HCT116 (cell line): ENCODE measurements around the gene ETDC. TPM values are rescaled to one million over a fixed set of nuclear protein-coding genes. Genes with fewer than 3 reads are reported as not detected.
"Not testable (repeated sequence)": the region's sequence is repeated elsewhere in the genome, so short reads cannot be mapped to it uniquely, and the experiment has no call there.

Experiments
- ATAC-seq: fragments of 200-7000 bp; cut with Tn5 transposase; 2 replicates; pipeline ENCODE4 v1.9.1; 2020; ENCODE audit warnings: mild to moderate bottlenecking, moderate library complexity
- BruUV-seq: library from RNA; stranded (reverse); fragments of 400-500 nt; replicated peaks from 2 replicates; lab custom pipeline; 2021; lab: Mats Ljungman, UMichigan
- CTCF ChIA-PET: fragments of 300-600 bp; sonication (Branson Sonifier 250); formaldehyde crosslinking; loops from one replicate; lab custom pipeline; 2021; ENCODE audit warnings: antibody characterized with exemption; lab: Charles Lee
- POLR2A ChIA-PET: fragments of 300-600, 350-600 bp; sonication (Branson Sonifier 250); formaldehyde crosslinking; loops from one replicate; lab custom pipeline; 2021; ENCODE audit warnings: antibody characterized with exemption; lab: Charles Lee
- RAD21 ChIA-PET, 2 experiments: fragments of 300-600 bp; sonication (Branson Sonifier 250); formaldehyde crosslinking; loops; one replicate each; lab custom pipeline; 2023; ENCODE audit warnings: low total read pairs in 2 of 2; ENCODE audit not compliant: uncharacterized antibody in 2 of 2, unreplicated experiment in 2 of 2, low non-redundant PET in 1 of 2; lab: Charles Lee
- DNase-seq: peaks from one replicate; pipeline ENCODE4 v3.0.0-alpha.2; 2010; ENCODE audit warnings: low read depth, low spot score
- H2AFZ ChIP-seq: fragments of 200-600 bp; shearing (Covaris generic), sonication (generic); 2 replicates; pipeline ENCODE4 v1.6.1; 2017; ENCODE audit warnings: low read depth, mixed run types, mixed read lengths, antibody characterized with exemption, low read length; ENCODE audit not compliant: poor library complexity, severe bottlenecking
- H3K27ac ChIP-seq: 2 replicates; pipeline ENCODE4 v1.5.1; 2012; ENCODE audit warnings: low read depth, low read length
- H3K27me3 ChIP-seq: fragments of 200-600 bp; sonication (generic); 2 replicates; pipeline ENCODE4 v1.6.1; 2016; ENCODE audit warnings: mixed run types, low read length, mixed read lengths; ENCODE audit not compliant: insufficient read depth
- H3K36me3 ChIP-seq, 2 experiments: fragments of 200-500 bp in 1 of 2; fragments of 200-600 bp in 1 of 2; sonication (Bioruptor generic) in 1 of 2; sonication (generic) in 1 of 2; 2 replicates each; pipeline versions ENCODE4 v1.5.1 to v1.6.1; 2014 to 2016; ENCODE audit warnings: low read length in 2 of 2, inconsistent platforms in 1 of 2, mixed read lengths in 1 of 2, mixed run types in 1 of 2; ENCODE audit not compliant: insufficient read depth in 2 of 2, control insufficient read depth in 1 of 2
- H3K4me1 ChIP-seq, 2 experiments: fragments of 200-600 bp in 1 of 2; sonication (generic) in 1 of 2; 2 replicates each; pipeline versions ENCODE4 v1.5.1 to v1.6.1; 2012 to 2017; ENCODE audit warnings: low read length in 2 of 2, inconsistent platforms in 1 of 2, mild to moderate bottlenecking in 1 of 2, mixed read lengths in 1 of 2, mixed run types in 1 of 2, moderate library complexity in 1 of 2; ENCODE audit not compliant: insufficient read depth in 2 of 2, control insufficient read depth in 1 of 2
- H3K4me2 ChIP-seq: fragments of 200-600 bp; sonication (generic); 2 replicates; pipeline ENCODE4 v1.6.1; 2017; ENCODE audit warnings: mixed run types, low read length, mixed read lengths
- H3K4me3 ChIP-seq, 2 experiments: fragments of 200-600 bp in 1 of 2; sonication (generic) in 1 of 2; replicated peaks in 1 of 2; 2 replicates each; pipeline ENCODE4 v1.5.1; 2011 to 2016; ENCODE audit warnings: low read length in 2 of 2, control low read depth in 1 of 2, low read depth in 1 of 2, mild to moderate bottlenecking in 1 of 2, mixed read lengths in 1 of 2, mixed run types in 1 of 2
- H3K79me2 ChIP-seq: fragments of 200-600 bp; sonication (generic); 2 replicates; pipeline ENCODE4 v1.6.1; 2017; ENCODE audit warnings: mild to moderate bottlenecking, mixed run types, low read length, moderate library complexity, mixed read lengths; ENCODE audit not compliant: insufficient read depth
- H3K9ac ChIP-seq: fragments of 200-600 bp; sonication (generic); 2 replicates; pipeline ENCODE4 v1.6.1; 2016; ENCODE audit warnings: low read length, mixed read lengths
- H3K9me2 ChIP-seq: fragments of 200-600 bp; sonication (generic), shearing (Covaris generic); 2 replicates; pipeline ENCODE4 v1.6.1; 2017; ENCODE audit warnings: mixed run types, mild to moderate bottlenecking, moderate library complexity; ENCODE audit not compliant: insufficient read depth
- H3K9me3 ChIP-seq, 2 experiments: fragments of 200-500 bp in 1 of 2; fragments of 200-600 bp in 1 of 2; sonication (Bioruptor generic) in 1 of 2; sonication (generic) in 1 of 2; 2 replicates each; pipeline ENCODE4 v1.6.1; 2014 to 2017; ENCODE audit warnings: low read length in 2 of 2, mixed read lengths in 2 of 2, inconsistent platforms in 1 of 2, low read depth in 1 of 2, mild to moderate bottlenecking in 1 of 2, mixed run types in 1 of 2, moderate library complexity in 1 of 2; ENCODE audit not compliant: control insufficient read depth in 1 of 2, insufficient read depth in 1 of 2
- H4K20me1 ChIP-seq: fragments of 200-600 bp; sonication (generic), shearing (Covaris generic); 2 replicates; pipeline ENCODE4 v1.6.1; 2017; ENCODE audit warnings: mixed run types, mild to moderate bottlenecking, moderate library complexity; ENCODE audit not compliant: insufficient read depth
- ATF3 ChIP-seq: IDR thresholded peaks from 2 replicates; pipeline ENCODE4 v1.6.1; 2012
- CBX3 ChIP-seq: IDR thresholded peaks from 2 replicates; pipeline ENCODE4 v1.6.1; 2012; ENCODE audit warnings: low read depth
- CTCF ChIP-seq, 3 experiments: fragments of 200-600 bp in 1 of 3; sonication (generic) in 1 of 3; IDR thresholded peaks in 2 of 3; conservative IDR thresholded peaks in 1 of 3; 2 replicates each; pipeline ENCODE4 v1.5.1; 2012 to 2017; ENCODE audit warnings: low read depth in 2 of 3, low read length in 2 of 3, antibody characterized with exemption in 1 of 3, borderline replicate concordance in 1 of 3, control low read depth in 1 of 3, mild to moderate bottlenecking in 1 of 3, mixed read lengths in 1 of 3, mixed run types in 1 of 3, moderate library complexity in 1 of 3; ENCODE audit not compliant: insufficient read depth in 1 of 3
- EGR1 ChIP-seq: IDR thresholded peaks from 2 replicates; pipeline ENCODE4 v1.6.1; 2012; ENCODE audit warnings: low read depth
- EZH2 ChIP-seq: fragments of 200-600 bp; sonication (generic); IDR thresholded peaks from 2 replicates; pipeline ENCODE4 v1.6.1; 2017; ENCODE audit warnings: antibody characterized with exemption, mixed run types
- EZH2phosphoT487 ChIP-seq: fragments of 200-600 bp; IDR thresholded peaks from 2 replicates; pipeline ENCODE4 v1.6.1; 2018; ENCODE audit warnings: antibody characterized with exemption, borderline replicate concordance
- REST ChIP-seq: IDR thresholded peaks from 2 replicates; pipeline ENCODE4 v1.6.1; 2012; ENCODE audit warnings: low read depth
- TCF7L2 ChIP-seq: IDR thresholded peaks from 2 replicates; pipeline ENCODE4 v1.7.0; 2011; ENCODE audit warnings: borderline replicate concordance, inconsistent platforms; ENCODE audit not compliant: insufficient read depth, insufficient read length; ENCODE audit errors: extremely low read depth
- YY1 ChIP-seq: IDR thresholded peaks from 2 replicates; pipeline ENCODE4 v1.6.1; 2011; ENCODE audit warnings: low read length, low read depth, moderate library complexity, mild to moderate bottlenecking; ENCODE audit not compliant: insufficient replicate concordance; ENCODE audit errors: extremely low read depth
- ZBTB33 ChIP-seq: IDR thresholded peaks from 2 replicates; pipeline ENCODE4 v1.6.1; 2011; ENCODE audit warnings: mild to moderate bottlenecking, low read length, moderate library complexity; ENCODE audit not compliant: insufficient replicate concordance; ENCODE audit errors: extremely low read depth
- ZNF274 ChIP-seq: fragments of 200-500 bp; sonication (Bioruptor generic); IDR thresholded peaks from 2 replicates; pipeline ENCODE4 v1.6.1; 2014; ENCODE audit warnings: mild to moderate bottlenecking, low read depth, low read length, inconsistent platforms
- intact Hi-C: fragments of 100-400 bp; cut with micrococcal nuclease; formaldehyde crosslinking; loops from 2 replicates; pipeline ENCODE4 v1.10.0; 2022
- total RNA-seq: library from RNA; stranded (reverse); gene quantifications from one replicate; pipeline ENCODE4 v1.2.1, GENCODE V29; 2021; ENCODE audit not compliant: unreplicated experiment

Gene ETDC
- total RNA-seq, 1 experiment from 2014 or later = not detected

DNA sequence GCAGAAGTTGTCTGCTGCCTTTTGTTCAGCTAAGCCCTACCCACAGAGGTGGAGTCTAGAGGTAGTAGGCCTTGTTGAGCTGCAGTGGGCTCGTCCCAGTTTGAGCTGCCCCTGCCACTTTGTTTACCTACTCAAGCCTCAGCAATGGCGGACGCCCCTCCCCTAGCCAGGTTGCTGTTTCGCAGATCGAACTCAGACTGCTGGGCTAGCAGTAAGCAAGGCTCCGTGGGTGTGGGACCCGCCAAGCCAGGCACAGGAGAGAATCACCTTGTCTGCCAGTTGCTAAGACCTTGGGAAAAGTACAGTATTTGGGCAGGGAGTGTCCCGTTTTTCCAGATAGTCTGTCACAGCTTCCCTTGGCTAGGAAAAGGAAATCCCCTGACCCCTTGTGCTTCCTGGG is 45.9 kb upstream of the ETDC start:
- ATAC-seq, CTCF ChIA-PET: not testable (repeated sequence)

DNA sequence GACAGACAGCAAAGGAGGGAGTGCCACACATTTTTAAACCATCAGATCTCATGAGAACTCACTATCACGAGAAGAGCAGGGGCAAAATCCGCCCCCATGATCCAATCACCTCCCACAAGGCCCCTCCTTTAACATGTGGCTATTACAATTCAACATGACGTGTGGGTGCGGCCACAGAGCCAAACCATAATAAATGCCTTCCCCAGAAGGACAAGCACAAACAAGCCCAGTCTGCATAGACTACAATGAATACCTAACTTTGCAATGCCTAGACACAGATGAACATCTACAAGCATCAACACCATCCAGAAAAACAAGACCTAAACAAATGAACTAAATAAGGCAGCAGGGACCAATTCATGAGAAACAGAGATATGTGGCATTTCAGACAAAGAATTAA is 45.1 kb upstream of the ETDC start:
- POLR2A ChIA-PET = no interaction called here
- Histone ChIP-seq H3K79me2 (no peaks in the 10 kb centered on the region), H3K9me2 (no peaks in the 10 kb centered on the region), H3K27me3 (no peaks in the 10 kb centered on the region), H3K4me3 (no peak overlapping the region), H3K4me1 (no peaks in the 10 kb centered on the region), H4K20me1 (no peaks in the 10 kb centered on the region), H3K36me3 (no peaks in the 10 kb centered on the region), H3K27ac (no peak overlapping the region), H3K9me3 (no peaks in the 10 kb centered on the region), H3K9ac (no peak overlapping the region), H3K4me2 (no peak overlapping the region), H2AFZ (no peak overlapping the region)
- ATAC-seq (no peak), DNase-seq (no peak)
- BruUV-seq = no TSS peak
- RAD21 ChIA-PET = no interaction called here
- CTCF ChIA-PET = no interaction called here
- intact Hi-C loops = no loop called here
- TF ChIP-seq CBX3 = no peak
- TF ChIP-seq REST = no peak
- no peak for TF ChIP-seq ATF3
- TF ChIP-seq YY1 = no peak
- TF ChIP-seq ZNF274 = no peak
- no peak for TF ChIP-seq ZBTB33
- TF ChIP-seq EGR1 = no peak
- TF ChIP-seq EZH2 = no peak
- TF ChIP-seq TCF7L2 = no peak
- no peak for TF ChIP-seq CTCF (IDR thresholded peaks at IDR 0.05 in 2 of 3, conservative IDR thresholded peaks at IDR 0.05 in 1 of 3; ENCODE audit: borderline replicate concordance in 1 of 3, insufficient read depth in 1 of 3, low read depth in 2 of 3, low read length in 2 of 3)
- TF ChIP-seq EZH2phosphoT487 = no peak

More for the DNA sequence above, 45.9 kb upstream of the ETDC start:
- POLR2A ChIA-PET, H3K27me3 ChIP-seq, H3K79me2 ChIP-seq, H3K9ac ChIP-seq, RAD21 ChIA-PET, H3K4me1 ChIP-seq, H3K9me2 ChIP-seq, H3K27ac ChIP-seq, H3K36me3 ChIP-seq, H3K4me2 ChIP-seq, intact Hi-C loops, H3K9me3 ChIP-seq, BruUV-seq, H2AFZ ChIP-seq, H3K4me3 ChIP-seq, H4K20me1 ChIP-seq, DNase-seq: not testable (repeated sequence)
